Medulla oblongata (tissue), 1 donor: ENCODE data around the gene ZNF823.
"Not testable (repeated sequence)": the region's sequence is repeated elsewhere in the genome, so short reads cannot be mapped to it uniquely, and the experiment has no call there.

Source experiments
- DNase-seq: peaks from one replicate; pipeline ENCODE4 v3.0.0-alpha.2; 2015; ENCODE audit errors: extremely low spot score

Gene ZNF823

DNA sequence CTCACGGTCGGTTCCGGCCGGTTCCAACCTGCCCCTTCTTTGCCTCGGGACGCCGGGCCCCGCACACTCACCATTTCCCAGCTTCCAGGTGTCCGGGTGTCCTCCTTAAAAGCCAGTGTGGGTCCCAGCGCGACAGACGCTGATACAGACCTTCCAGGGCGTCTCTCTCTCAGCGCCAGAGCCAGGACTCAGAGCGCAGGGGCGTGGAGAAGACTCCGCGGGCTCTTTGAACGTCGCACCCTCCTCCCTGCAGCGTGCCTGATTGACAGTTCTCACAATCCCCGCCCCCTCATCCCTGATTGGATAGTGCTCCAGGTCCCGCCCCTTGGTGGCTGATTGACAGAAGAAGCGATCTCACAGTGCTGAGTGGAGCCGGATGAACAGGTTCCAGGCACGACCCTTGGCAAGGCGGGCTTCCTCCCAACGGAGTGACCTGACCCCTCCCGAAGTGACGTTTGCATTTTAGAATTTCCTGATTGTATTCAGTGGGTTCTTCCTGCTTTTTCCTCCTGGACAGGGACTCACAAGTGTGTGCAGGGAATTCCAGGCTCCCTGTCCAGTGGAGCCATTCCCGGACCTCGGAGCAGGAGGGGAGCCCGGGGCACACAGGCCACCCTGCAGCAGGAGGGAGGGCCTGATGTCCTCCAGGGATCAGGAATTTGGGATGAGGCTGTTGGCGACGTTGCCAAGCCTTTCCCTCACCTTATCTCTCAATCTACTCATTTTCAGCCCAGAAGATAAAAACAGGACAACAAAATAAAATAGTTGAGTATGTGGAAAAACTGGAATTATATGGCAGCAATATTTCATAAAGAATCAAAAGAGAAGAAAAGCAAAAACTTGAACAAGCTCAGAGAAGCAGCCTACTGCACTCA, at the start of gene ZNF823:
TSS of gene ZNF823 (minus strand) at position 201 of the 875 bp plus-strand sequence. CDS start at position 74, 127 bp downstream.
- peak; percentile 100 for DNase-seq

DNA sequence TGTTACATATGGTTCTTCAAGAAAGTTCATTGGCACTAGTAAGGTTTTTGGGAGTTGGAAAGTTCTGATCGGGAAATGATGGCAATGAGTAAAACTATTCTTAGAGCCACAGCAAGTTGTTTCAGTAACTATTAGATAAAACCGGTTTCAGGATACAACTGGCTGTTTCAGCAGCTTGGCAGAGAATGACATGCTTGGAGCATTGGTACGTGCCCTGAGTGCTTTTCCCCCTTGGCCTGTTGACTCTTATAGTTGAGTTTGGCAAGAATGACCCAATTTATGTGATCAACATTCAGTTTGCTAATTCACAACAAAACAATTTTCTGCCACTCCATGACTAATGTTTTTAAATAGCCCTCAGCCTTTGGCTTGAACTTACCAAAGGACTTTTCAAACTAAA, 48.8 kb upstream of the ZNF823 start:
- DNase-seq: no peak

GRCh38 chr19:11784356-11784755, 45.6 kb upstream of the ZNF823 start:
- DNase-seq: no peak

- no peak for DNase-seq
These were observed 45.0 kb upstream of the ZNF823 start for GRCh38 chr19:11783767-11784166.

- DNase-seq: no peak
These were observed 42.7 kb upstream of the ZNF823 start for GRCh38 chr19:11781295-11782057.

DNA sequence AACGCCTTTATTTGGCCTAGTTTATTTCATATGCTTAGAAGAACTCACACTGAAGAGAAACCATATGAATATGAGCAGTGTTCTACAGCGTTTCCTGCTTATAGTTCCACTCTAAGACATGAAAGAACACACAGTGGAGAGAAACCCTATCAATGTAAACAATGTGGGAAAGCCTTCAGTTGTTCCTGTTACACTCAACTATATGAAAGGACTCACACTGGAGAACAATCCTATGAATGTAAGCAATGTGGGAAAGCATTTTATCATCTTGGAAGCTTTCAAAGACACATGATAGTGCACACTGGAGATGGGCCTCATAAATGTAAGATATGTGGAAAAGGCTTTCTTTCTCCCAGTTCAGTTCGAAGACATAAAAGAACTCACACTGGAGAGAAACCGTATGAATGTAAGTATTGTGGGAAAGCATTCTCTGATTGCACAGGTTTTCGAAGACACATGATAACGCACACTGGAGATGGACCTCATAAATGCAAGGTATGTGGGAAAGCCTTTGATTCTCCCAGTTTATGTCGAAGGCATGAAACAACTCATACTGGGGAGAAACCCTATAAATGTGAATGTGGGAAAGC, 41.8 kb upstream of the ZNF823 start:
- DNase-seq: no peak

DNA sequence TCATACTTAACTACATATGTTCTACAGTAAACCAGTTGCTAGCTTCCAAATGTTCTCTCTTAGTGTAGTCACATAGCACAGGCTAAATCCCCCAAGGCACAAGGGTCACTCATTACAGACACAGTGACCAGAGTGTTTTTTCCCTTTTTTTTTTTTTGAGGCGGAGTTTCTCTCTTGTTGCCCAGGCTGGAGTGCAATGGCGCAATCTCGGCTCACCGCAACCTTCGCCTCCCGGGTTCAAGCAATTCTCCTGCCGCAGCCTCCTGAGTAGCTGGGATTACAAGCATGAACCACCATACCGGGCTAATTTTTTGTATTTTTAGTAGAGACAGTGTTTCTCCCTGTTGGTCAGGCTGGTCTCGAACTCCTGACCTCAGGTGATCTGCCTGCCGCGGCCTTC, 37.9 kb upstream of the ZNF823 start:
- DNase-seq: not testable (repeated sequence)

- not testable (repeated sequence) for DNase-seq
These were observed 32.8 kb upstream of the ZNF823 start for GRCh38 chr19:11771520-11771919.

GRCh38 chr19:11769995-11770394, 31.2 kb upstream of the ZNF823 start:
- no peak for DNase-seq

- peak; percentile 16 for DNase-seq
These were observed 28.9 kb upstream of the ZNF823 start for GRCh38 chr19:11767633-11768133.

DNA sequence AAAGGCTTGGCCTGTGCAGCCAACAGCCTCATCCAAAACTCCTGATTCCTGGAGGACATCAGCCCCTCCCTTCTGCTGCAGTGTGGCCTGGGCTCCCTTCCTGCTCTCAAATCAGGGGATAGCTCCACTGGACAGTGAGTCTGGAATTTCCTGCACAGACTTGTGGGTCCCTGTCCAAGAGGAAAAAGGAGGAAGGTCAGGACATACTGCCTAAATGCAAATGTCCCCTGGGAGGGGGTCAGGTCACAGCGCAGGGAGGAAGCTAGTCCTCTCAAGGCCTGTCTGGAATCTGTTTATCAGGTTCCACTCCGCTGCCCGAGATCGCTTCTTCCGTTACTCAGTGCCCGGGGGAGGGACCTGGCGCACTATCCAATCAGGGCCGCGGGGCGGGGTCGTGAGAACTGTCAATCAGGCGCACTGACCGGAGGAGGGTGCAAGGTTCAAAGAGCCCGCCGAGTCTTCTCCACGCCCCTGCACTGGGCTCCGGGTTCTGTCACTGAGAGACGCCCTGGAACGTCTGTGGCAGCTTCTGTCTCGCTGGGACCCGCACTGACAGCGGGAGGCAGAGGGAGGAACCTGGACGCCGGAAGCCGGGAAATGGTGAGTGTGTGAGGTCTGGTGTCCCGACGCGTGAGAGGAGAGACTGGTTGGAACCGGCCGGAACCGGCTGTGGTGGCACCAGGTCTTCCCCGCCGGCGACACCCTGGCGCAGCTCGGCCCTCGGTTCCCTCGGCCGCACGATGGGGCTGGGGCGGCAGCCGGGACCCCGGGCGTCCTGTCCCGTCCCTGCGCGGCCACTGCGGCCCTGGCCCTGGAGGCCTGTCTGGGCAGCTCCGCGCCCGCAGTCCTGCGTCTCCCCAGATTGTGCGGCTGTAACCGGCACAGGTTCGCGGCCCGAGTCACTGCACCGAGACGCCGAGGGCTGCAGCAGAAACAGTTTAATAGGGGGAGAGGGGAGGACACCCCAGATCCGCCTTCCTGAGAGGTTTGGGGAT, 28.1 kb upstream of the ZNF823 start, which contains the start of gene ZNF441:
TSS of gene ZNF441 (plus strand) at position 404 of the 995 bp plus-strand sequence. CDS start at position 598, 194 bp downstream.
- DNase-seq: peak; percentile 98

GRCh38 chr19:11763611-11764010, 24.9 kb upstream of the ZNF823 start:
- no peak for DNase-seq

DNA sequence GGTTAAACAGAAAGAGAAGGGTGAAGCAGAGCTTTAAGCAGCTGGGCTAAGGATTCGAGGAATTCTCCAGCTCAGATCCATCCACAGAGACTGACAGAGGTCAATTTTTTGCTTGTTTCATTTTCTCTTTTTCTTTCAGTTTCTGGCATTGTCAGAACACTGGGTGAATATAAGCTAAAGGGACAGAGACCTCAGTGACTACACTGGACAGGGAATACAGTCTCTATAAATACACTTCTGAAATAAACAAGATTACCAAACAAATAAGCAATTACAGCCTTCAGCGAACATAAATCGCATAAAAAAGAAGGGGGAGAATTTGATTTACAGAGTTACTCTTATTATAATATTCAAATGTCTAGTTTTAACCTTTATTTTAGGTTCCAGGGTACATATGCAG, 24.4 kb upstream of the ZNF823 start:
- DNase-seq: no peak

DNA sequence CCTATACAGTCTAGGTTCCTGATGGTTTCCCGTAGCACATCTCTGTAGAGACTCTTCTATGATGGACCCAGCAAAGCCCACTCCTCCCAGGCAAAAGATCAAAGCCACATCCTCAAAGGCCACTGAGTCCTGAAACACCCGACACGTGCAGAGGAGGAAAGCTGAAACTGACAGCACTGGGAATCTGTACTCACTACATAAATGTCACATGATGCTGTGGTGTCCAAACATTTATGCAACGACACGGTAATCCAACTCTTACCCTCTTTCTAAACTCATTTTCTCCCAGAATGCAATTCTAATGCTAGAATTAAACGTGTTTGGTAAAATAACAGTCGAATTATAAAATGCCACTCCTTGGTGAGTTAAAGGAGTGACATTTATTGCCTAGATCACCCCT, 21.1 kb upstream of the ZNF823 start:
- DNase-seq: no peak

- DNase-seq: no peak
These were observed 18.2 kb upstream of the ZNF823 start for GRCh38 chr19:11756965-11757364.

DNA sequence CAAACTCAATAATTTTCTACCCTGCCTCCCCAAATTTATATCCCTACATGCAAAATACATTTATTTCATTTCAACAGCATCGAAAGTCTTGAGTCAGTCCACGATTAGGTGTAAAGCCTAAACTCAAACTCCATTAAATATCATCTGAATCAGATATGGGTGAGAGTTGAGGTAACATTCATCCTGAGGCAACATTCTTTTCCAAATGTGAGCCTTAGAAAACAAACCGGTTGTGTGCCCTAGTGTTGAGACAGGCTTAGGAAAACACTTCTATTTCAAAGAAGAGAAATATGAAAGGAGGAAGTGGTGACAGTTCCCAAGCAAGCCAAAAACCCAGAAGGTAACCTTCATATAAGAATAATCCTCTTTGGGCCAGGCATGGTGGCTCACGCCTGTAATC, 15.9 kb upstream of the ZNF823 start:
- no peak for DNase-seq

DNA sequence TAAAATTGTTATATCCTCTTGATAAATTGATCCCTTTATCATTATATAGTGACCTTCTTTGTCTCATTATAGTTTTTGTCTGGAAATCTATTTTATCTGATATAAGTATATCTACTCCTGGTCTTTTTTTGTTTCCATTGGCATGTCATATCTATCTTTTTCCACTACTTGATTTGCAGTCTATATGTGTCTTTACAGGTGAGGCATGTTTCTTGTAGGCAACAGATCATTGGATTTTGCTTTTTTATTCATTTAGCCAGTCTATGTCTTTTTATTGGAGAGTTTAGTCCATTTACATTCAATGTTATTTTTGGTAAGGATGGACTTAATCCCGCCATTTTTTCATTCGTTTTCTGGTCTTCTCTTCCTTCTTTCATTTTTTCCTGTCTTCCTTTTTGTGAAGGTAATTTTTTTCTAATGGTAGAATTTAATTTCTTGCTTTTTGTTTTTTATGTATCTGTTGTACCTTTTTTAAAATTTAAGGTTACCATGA, 13.5 kb upstream of the ZNF823 start:
- DNase-seq: no peak

DNA sequence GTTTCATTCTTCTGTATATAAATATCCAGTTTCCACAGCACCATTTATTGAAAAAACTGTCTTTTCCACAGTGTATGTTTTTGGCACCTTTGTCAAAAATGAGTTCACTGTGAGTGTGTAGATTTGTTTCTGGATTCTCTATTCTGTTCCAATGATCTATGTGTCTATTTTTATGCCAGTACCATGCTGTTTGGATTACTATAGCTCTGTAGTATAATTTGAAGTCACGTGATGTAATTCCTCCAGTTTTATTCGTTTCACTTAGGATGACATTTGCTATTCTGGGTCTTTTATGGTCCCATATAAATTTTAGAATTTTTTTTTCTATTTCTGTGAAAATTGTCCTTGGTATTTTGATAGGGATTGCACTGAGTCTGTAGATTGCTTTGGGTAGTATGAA, 11.0 kb upstream of the ZNF823 start:
- no peak for DNase-seq

DNA sequence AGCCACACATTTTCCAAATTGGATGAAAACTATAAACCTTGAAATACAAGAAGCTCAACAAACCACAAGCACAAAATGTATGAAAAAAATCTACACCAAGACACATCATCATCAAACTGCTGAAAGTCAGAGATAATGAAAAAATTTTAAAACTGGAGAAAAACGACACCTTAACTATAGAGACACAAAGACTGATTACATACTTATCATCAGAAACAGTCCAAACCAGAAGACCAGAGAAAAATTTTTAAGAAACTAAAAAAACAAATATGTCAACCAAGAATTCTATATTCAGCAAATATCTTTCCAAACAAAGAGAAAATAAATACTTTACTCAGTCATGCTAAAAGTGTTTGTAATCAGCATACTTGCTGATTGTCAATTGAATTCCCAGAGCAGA, 8.5 kb upstream of the ZNF823 start:
- no peak for DNase-seq

GRCh38 chr19:11745869-11746268, 7.1 kb upstream of the ZNF823 start:
- no peak for DNase-seq
